Gastroesophageal sphincter (tissue), 4 donors: ENCODE measurements around the gene FOXO6. TPM values are rescaled to one million over a fixed set of nuclear protein-coding genes. Genes with fewer than 3 reads are reported as not detected.

Source experiments
- ATAC-seq: fragments of 150-250 bp; one replicate; pipeline ENCODE4 v1.9.1; 2016; ENCODE audit warnings: mild to moderate bottlenecking, moderate library complexity
- H3K27ac ChIP-seq, 4 donors: fragments of 200-600 bp; sonication (generic) in 3 of 4; 1 replicate in 3 of 4; 2 replicates in 1 of 4; pipeline ENCODE4 v1.5.1; 2016 to 2019
- H3K27me3 ChIP-seq: fragments of 200-600 bp; sonication (generic); one replicate; pipeline ENCODE4 v1.5.1; 2019
- H3K36me3 ChIP-seq, 2 donors: fragments of 200-600 bp; sonication (generic); one replicate each; pipeline ENCODE4 v1.5.1; 2019; ENCODE audit warnings: control low read depth in 1 of 2
- H3K4me1 ChIP-seq, 3 donors: fragments of 200-600 bp; sonication (generic); 1 replicate in 2 of 3; 2 replicates in 1 of 3; pipeline ENCODE4 v1.5.1; 2016 to 2019; ENCODE audit warnings: control low read depth in 2 of 3
- H3K4me3 ChIP-seq, 2 donors: fragments of 200-600 bp; sonication (generic); one replicate each; pipeline ENCODE4 v1.5.1; 2019; ENCODE audit warnings: mild to moderate bottlenecking in 1 of 2, moderate library complexity in 1 of 2
- H3K9me3 ChIP-seq, 3 donors: fragments of 200-600 bp; sonication (generic); one replicate each; pipeline ENCODE4 v1.5.1; 2017 to 2019; ENCODE audit warnings: control low read depth in 2 of 3
- CTCF ChIP-seq, 4 experiments: fragments of 200-600 bp in 2 of 4; fragments of 450-650 bp in 2 of 4; sonication (generic) in 1 of 4; IDR thresholded peaks; one replicate each; pipeline ENCODE4 v1.5.1; 2017 to 2019; ENCODE audit warnings: antibody characterized with exemption in 4 of 4, mild to moderate bottlenecking in 2 of 4, moderate library complexity in 2 of 4
- EP300 ChIP-seq: sonication (generic); formaldehyde crosslinking; IDR thresholded peaks from one replicate; pipeline ENCODE4 v1.6.1; 2017; ENCODE audit warnings: antibody characterized with exemption, mild to moderate bottlenecking
- POLR2A ChIP-seq, 2 donors: fragments of 450-650 bp; IDR thresholded peaks; one replicate each; pipeline ENCODE4 v1.6.1; 2017; ENCODE audit warnings: antibody characterized with exemption in 2 of 2, mild to moderate bottlenecking in 2 of 2, moderate library complexity in 1 of 2
- POLR2AphosphoS5 ChIP-seq: sonication (generic); formaldehyde crosslinking; IDR thresholded peaks from one replicate; pipeline ENCODE4 v1.6.1; 2017; ENCODE audit warnings: antibody characterized with exemption
- WGBS, 2 donors: methylation state at CpG; one replicate each; pipeline ENCODE4 v1.1.5; 2018; ENCODE audit warnings: low coverage in 1 of 2; 5-methylcytosine and 5-hydroxymethylcytosine counted together
- total RNA-seq, 4 donors: library from RNA; depleted of rRNA; stranded (reverse); fragments of >200 nt; gene quantifications; one replicate each; pipeline ENCODE4 v1.1.0, GENCODE V29; 2016

The FOXO6 gene
- total RNA-seq, 4 donors from 2014 or later = 0.27 to 2.2 (median 1.9) TPM

GRCh38 chr1:41412748-41413147 lies 51.5 kb downstream of the FOXO6 start:
- peaks cover 0 to 5% (median 0%) of the 10 kb centered on the region in 3 donors for H3K9me3 ChIP-seq
- no peaks in the 10 kb centered on the region for H3K36me3 ChIP-seq
- H3K27ac ChIP-seq = no peak overlapping the region
- no peak overlapping the region for H3K4me3 ChIP-seq
- WGBS, 2 donors = 50 to 69% methylated on average over 3 to 6 of the region's 8 CpGs
- peaks cover 0 to 14% (median 0%) of the 10 kb centered on the region in 3 donors for H3K4me1 ChIP-seq
- ATAC-seq = no peak
- peaks cover 31% of the 10 kb centered on the region for H3K27me3 ChIP-seq
- TF ChIP-seq POLR2AphosphoS5 = no peak
- TF ChIP-seq EP300 = no peak
- TF ChIP-seq POLR2A (IDR thresholded peaks at IDR 0.05) = no peak
- no peak for TF ChIP-seq CTCF (IDR thresholded peaks at IDR 0.05)

GRCh38 chr1:41413748-41414281 lies 52.6 kb downstream of the FOXO6 start:
- TF ChIP-seq POLR2A (IDR thresholded peaks at IDR 0.05) = no peak
- TF ChIP-seq EP300 = no peak
- TF ChIP-seq CTCF (IDR thresholded peaks at IDR 0.05) = no peak
- TF ChIP-seq POLR2AphosphoS5 = no peak
- ATAC-seq = no peak
- H3K27me3 ChIP-seq = peaks cover 21% of the 10 kb centered on the region
- no peak overlapping the region for H3K27ac ChIP-seq
- H3K9me3 ChIP-seq = peaks cover 0 to 5% (median 0%) of the 10 kb centered on the region in 3 donors
- 70 to 88% methylated on average over 2 to 5 of the region's 12 CpGs for whole genome bisulfite sequencing, 2 donors
- H3K4me1 ChIP-seq = peaks cover 0 to 25% (median 3%) of the 10 kb centered on the region in 3 donors
- no peak overlapping the region for H3K4me3 ChIP-seq
- H3K36me3 ChIP-seq = no peaks in the 10 kb centered on the region

- no peak for ATAC-seq
- TF ChIP-seq EP300 (no peak), POLR2AphosphoS5 (no peak), CTCF (IDR thresholded peaks at IDR 0.05) (no peak), POLR2A (IDR thresholded peaks at IDR 0.05) (no peak)
- WGBS, 2 donors = 100% methylated on average over 1 of the region's 3 CpGs; no CpG with 5 or more reads in 1 of the 2 donors
Measured at GRCh38 chr1:41414296-41414695, 53.1 kb downstream of the FOXO6 start.

GRCh38 chr1:41414716-41415306 lies 53.6 kb downstream of the FOXO6 start:
- Histone ChIP-seq H3K4me1 (peaks cover 0 to 31% (median 3%) of the 10 kb centered on the region in 3 donors), H3K36me3 (no peaks in the 10 kb centered on the region), H3K9me3 (peaks cover 0 to 5% (median 0%) of the 10 kb centered on the region in 3 donors), H3K4me3 (no peak overlapping the region), H3K27ac (no peak overlapping the region), H3K27me3 (peaks cover 11% of the 10 kb centered on the region)
- no peak for TF ChIP-seq EP300
- no peak for TF ChIP-seq POLR2AphosphoS5
- no peak for TF ChIP-seq CTCF (IDR thresholded peaks at IDR 0.05)
- TF ChIP-seq POLR2A (IDR thresholded peaks at IDR 0.05) = no peak
- no peak for ATAC-seq
- no CpG with 5 or more reads among the region's 7 CpGs for WGBS, 2 donors

More at GRCh38 chr1:41414296-41414695, 53.1 kb downstream of the FOXO6 start:
- H3K4me1 ChIP-seq = peaks cover 0 to 30% (median 3%) of the 10 kb centered on the region in 3 donors
- no peak overlapping the region for H3K27ac ChIP-seq
- peaks cover 17% of the 10 kb centered on the region for H3K27me3 ChIP-seq
- peaks cover 0 to 5% (median 0%) of the 10 kb centered on the region in 3 donors for H3K9me3 ChIP-seq
- no peaks in the 10 kb centered on the region for H3K36me3 ChIP-seq
- H3K4me3 ChIP-seq = no peak overlapping the region

- H3K4me1 ChIP-seq = peaks cover 0 to 31% (median 3%) of the 10 kb centered on the region in 3 donors
- no CpG with 5 or more reads among the region's 5 CpGs for WGBS, 2 donors
- no peak for TF ChIP-seq POLR2AphosphoS5
- TF ChIP-seq EP300 = no peak
- TF ChIP-seq CTCF (IDR thresholded peaks at IDR 0.05) = no peak
- no peak for TF ChIP-seq POLR2A (IDR thresholded peaks at IDR 0.05)
- peaks cover 0 to 5% (median 0%) of the 10 kb centered on the region in 3 donors for H3K9me3 ChIP-seq
- no peak overlapping the region for H3K27ac ChIP-seq
- no peaks in the 10 kb centered on the region for H3K36me3 ChIP-seq
- no peak overlapping the region for H3K4me3 ChIP-seq
- no peak for ATAC-seq
- H3K27me3 ChIP-seq = no peaks in the 10 kb centered on the region
Measured at GRCh38 chr1:41416081-41416480, 54.8 kb downstream of the FOXO6 start.
